ENCODE data around the gene OSBPL10.

The OSBPL10 gene

DNA sequence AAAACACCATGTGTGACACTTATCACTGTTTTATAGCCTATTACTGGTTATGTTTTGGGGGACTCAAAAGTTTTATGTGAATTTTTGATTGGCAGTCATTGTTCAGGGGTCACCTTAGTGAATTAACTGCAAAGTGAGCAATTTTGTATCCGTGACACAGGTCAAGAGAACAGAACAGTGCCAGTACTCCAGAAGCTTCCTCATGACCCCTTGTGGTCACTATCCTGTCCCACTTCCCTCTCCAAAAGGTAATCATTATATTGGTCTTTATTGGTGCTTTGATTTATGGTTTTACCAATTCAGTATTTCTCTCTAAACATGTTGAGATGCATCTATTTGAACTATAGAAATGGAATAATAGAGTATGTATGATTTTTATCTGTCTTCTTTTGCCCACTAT lies 341.2 kb downstream of the OSBPL10 start:
- FAIRE-seq = no peak

DNA sequence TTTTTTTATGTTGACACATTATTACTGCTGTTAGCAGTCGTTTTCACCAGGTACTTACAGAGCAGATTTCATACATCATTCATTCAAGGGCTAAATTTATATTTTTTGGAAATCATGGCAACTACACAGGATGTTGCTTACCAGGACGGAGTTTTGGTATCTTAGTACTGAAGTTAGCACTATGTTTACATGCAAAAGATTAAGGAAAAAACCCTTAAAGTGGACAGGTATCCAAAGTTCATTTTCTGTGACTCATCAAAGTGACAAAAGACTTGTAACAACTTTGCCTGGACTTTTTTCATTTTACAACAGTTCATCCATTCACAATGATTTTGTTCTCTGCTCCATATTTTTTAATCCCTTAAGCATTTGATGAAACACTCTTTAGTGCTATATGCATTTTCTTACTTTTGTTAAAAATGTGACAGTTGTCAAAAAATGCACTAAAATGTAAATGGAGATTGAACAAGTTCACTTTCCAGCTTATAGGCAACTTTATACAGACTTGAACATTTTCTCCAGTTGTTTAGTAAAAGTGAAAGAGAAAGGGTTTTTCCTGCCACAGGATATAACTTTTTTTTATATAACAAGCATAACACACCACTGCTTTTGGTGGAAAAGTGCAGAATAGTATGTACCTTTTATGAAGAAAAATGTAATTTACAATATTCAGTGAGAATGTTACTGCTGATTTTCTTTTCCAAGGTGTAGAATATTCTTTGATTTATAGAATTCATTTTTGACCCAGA lies 344.2 kb downstream of the OSBPL10 start:
- FAIRE-seq = no peak

GRCh38 chr3:31636049-31636448 lies 345.0 kb downstream of the OSBPL10 start:
- FAIRE-seq = no peak

- FAIRE-seq = no peak
Measured at GRCh38 chr3:31635545-31635944, 345.5 kb downstream of the OSBPL10 start.

GRCh38 chr3:31634476-31634875 lies 346.6 kb downstream of the OSBPL10 start:
- FAIRE-seq = no peak

DNA sequence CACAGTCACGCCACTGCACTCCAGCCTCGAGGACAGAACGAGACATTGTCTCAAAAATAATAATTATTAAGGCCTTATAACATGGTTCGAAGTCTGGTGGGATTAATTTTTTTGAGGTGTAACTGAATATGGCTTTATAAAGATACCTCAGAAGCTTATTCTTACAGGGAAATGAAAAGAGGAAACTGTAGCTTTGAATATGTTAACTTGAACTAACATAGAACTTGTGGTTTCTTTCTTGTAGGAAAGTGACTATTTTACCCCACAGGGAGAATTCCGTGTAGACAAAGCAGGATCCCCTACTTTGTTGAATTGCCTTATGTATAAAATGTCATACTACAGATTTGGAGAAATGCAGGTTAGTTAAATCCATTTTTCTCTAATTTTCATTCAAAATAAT lies 352.0 kb downstream of the OSBPL10 start:
- no peak for FAIRE-seq

GRCh38 chr3:31625358-31625757 lies 355.7 kb downstream of the OSBPL10 start:
- FAIRE-seq = no peak

- no peak for FAIRE-seq
Measured at GRCh38 chr3:31624083-31624709, 356.9 kb downstream of the OSBPL10 start.

- FAIRE-seq = no peak
Measured at GRCh38 chr3:31622636-31623288, 358.3 kb downstream of the OSBPL10 start.

- FAIRE-seq = no peak
Measured at GRCh38 chr3:31621314-31621713, 359.7 kb downstream of the OSBPL10 start.

GRCh38 chr3:31620656-31621055 lies 360.4 kb downstream of the OSBPL10 start:
- no peak for FAIRE-seq

DNA sequence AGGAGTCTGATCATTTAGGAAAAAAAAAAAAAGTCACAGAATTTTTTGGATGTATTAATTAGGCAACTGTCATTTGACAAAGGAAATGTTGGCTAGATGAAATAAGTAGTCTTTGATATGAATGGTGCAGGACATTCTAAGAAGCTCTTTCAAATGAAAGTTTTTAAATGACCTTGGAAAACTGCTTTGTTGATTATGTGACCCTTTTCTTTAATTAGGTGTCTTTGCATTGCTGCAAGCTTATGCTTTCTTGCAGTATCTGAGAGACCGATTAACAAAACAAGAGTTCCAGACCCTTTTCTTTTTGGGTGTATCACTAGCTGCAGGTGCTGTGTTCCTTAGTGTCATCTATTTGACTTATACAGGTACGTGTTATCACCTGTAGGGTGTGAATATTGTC lies 364.4 kb downstream of the OSBPL10 start:
- FAIRE-seq = no peak

DNA sequence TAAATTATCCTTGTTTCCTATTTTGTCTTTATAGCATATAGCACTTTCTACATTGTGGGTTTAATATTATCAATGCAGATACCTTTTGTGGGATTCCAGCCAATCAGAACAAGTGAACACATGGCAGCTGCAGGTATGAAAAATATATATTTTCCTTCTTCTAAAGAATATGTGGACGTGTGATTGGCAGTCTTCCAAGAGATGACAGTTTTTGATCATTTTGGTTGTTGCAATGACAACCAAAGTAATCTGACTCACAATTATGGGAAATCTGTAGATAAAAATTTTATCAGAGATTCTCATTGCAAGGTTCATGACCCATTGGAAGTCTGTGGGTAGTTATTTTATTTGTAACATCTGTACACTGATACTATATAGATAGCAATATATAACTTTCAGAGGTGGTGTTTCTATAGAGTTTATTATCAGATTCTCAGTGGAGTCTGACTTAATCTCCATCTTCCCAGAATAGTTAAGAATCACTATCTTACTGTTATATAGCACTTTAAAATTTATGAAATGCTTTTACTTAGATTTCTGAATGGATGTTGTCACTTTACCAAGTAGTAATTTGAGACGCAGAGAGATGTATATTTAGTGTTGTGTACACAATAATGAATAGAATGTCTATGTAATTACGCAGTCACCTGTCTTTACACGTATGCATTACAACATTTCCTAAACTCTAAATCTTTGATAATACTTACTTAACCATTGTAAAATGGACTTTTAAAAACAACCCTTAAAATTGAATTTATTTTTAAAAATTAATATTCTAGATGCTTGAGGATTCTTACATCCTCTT lies 365.8 kb downstream of the OSBPL10 start:
- peak; percentile 25 for FAIRE-seq

GRCh38 chr3:31614162-31614921 lies 366.7 kb downstream of the OSBPL10 start:
- FAIRE-seq = no peak

- FAIRE-seq = no peak
Measured at GRCh38 chr3:31613654-31614053, 367.4 kb downstream of the OSBPL10 start.

- FAIRE-seq = no peak
Measured at GRCh38 chr3:31613177-31613576, 367.9 kb downstream of the OSBPL10 start.
